Gastrocnemius medialis (tissue), 4 donors: ENCODE measurements around the gene DLX5.

ENCODE experiments used
- POLR2A ChIP-seq, 2 donors: fragments of 450-650 bp; IDR thresholded peaks; one replicate each; pipeline ENCODE4 v1.6.1; 2017; ENCODE audit warnings: antibody characterized with exemption in 2 of 2, mild to moderate bottlenecking in 2 of 2, moderate library complexity in 2 of 2
- TF ChIP-seq, protein P1 (sequence below), 5 experiments: fragments of 450-650 bp in 3 of 5; fragments of 200-600 bp in 2 of 5; sonication (generic) in 2 of 5; IDR thresholded peaks in 4 of 5; conservative IDR thresholded peaks in 1 of 5; 1 replicate in 4 of 5; 2 replicates in 1 of 5; pipeline ENCODE4 v1.5.1; 2016 to 2019; ENCODE audit warnings: antibody characterized with exemption in 5 of 5, mild to moderate bottlenecking in 3 of 5, moderate library complexity in 3 of 5

DNA sequence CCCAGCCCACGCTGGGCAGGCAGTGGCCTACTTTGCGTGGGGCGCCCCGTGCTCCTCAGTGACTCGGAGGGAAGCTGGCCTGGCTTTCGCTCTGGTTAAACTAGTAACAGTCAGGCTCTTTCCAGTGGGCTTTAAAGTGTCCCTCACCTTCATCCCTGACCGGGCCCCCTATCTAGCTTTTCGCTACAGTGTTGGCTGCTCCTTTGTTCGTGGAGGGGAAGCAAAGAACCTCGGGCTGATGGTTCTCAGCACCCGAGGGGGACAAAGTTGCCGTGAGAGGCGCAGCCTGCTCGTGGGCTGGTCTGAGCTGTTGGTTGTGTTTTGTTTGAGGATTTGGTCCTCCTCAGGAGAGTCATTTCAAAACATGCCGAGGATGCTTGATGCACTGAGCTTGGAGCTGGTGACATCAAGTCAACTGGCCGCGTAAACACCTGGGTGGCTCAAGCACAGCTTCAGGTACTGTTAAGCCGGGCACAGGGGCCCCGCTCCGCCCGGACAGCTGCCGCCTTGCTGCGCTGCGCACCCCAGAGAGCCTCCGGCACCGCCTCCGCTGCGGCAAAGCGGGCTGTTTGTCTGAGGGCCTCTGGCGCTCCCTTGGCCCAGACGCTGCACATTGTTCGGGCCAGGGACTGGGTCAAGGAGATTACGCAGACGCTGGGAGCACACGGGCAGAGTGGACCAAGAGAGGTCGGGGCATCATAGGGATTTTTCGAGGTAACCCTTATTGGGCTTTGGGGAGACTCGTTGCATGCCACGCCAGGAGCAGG lies 17.6 kb downstream of the DLX5 start:
- TF ChIP-seq, protein P1, sequence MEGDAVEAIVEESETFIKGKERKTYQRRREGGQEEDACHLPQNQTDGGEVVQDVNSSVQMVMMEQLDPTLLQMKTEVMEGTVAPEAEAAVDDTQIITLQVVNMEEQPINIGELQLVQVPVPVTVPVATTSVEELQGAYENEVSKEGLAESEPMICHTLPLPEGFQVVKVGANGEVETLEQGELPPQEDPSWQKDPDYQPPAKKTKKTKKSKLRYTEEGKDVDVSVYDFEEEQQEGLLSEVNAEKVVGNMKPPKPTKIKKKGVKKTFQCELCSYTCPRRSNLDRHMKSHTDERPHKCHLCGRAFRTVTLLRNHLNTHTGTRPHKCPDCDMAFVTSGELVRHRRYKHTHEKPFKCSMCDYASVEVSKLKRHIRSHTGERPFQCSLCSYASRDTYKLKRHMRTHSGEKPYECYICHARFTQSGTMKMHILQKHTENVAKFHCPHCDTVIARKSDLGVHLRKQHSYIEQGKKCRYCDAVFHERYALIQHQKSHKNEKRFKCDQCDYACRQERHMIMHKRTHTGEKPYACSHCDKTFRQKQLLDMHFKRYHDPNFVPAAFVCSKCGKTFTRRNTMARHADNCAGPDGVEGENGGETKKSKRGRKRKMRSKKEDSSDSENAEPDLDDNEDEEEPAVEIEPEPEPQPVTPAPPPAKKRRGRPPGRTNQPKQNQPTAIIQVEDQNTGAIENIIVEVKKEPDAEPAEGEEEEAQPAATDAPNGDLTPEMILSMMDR (IDR thresholded peaks at IDR 0.05 in 4 of 5, conservative IDR thresholded peaks at IDR 0.05 in 1 of 5) = no peak
- no peak for TF ChIP-seq POLR2A (IDR thresholded peaks at IDR 0.05)
